ENCODE data around the gene NINL. TPM values are rescaled to one million over a fixed set of nuclear protein-coding genes. Genes with fewer than 3 reads are reported as not detected.

The NINL gene
- total and polyA plus RNA-seq, 2 of the 4 experiments (the other 2 are of a cell fraction) = 3.0 to 10.4 TPM

- no peak overlapping the region for H3K14ac ChIP-seq (replicated peaks; ENCODE audit: low read depth, low read length)
Measured at GRCh38 chr20:25532971-25533391, 52.4 kb downstream of the NINL start.

More at GRCh38 chr20:25532971-25533391, 52.4 kb downstream of the NINL start:
- no peak overlapping the region; the same call in 1 of the 2 replicates for H2AK5ac ChIP-seq (ENCODE audit: low read depth, low read length)
- no TSS peak for BruUV-seq (replicated peaks)
- intact Hi-C loops (cut with micrococcal nuclease) = no loop called here
- no peak overlapping the region for H2BK15ac ChIP-seq (ENCODE audit: low read depth, low read length)
- H3K4me3 ChIP-seq (ENCODE audit: insufficient read depth, low read depth, low read length) = no peak overlapping the region
- WGBS, 2 experiments (ENCODE audit: extremely low coverage in 2 of 2, insufficient read length in 1 of 2) = 100% methylated on average over 4 of the region's 11 CpGs; no CpG with 5 or more reads in 1 of the 2 experiments
- H3K4ac ChIP-seq (ENCODE audit: low read depth, low read length) = no peak overlapping the region
- CTCF ChIA-PET = no interaction called here
- H3K36me3 ChIP-seq (ENCODE audit: control insufficient read depth, insufficient read depth, low read length) = peaks cover 4% of the 10 kb centered on the region
- no peak overlapping the region for H3K27ac ChIP-seq (ENCODE audit: insufficient read depth, low read length)
- H3K9ac ChIP-seq (ENCODE audit: low read depth, low read length) = peak overlapping the region; percentile 21; the same call in 1 of the 2 replicates
- dilution Hi-C loops (cut with HindIII; ENCODE audit: low sequenced_read_pairs, unreplicated experiment) = no loop called here
- H2AK9ac ChIP-seq (replicated peaks; ENCODE audit: low read depth, low read length, poor library complexity) = no peak overlapping the region
- H3K56ac ChIP-seq (ENCODE audit: extremely low read depth, insufficient read depth, low read length) = no peak overlapping the region
- POLR2A ChIA-PET (ENCODE audit: unreplicated experiment) = no interaction called here
- H2BK20ac ChIP-seq (ENCODE audit: low read depth, low read length) = no peak overlapping the region
- in situ Hi-C loops (cut with MboI; ENCODE audit: low sequenced_read_pairs) = loop anchor here (25.0 kb wide), 1 partner anchor 221 kb away; no protein-coding TSS in a partner anchor
- no peak overlapping the region for H4K5ac ChIP-seq (ENCODE audit: low read depth, low read length)
- H4K91ac ChIP-seq (ENCODE audit: insufficient read depth, low read depth, low read length) = no peak overlapping the region
- no peak for DNase-seq
- TF ChIP-seq CTCF (conservative IDR thresholded peaks at IDR 0.05; ENCODE audit: low read depth, low read length) (no peak), MXI1 (IDR thresholded peaks at IDR 0.05; ENCODE audit: borderline replicate concordance, low read depth, low read length) (no peak), POLR2A (IDR thresholded peaks at IDR 0.05; ENCODE audit: low read depth, low read length) (no peak), SMC3 (IDR thresholded peaks at IDR 0.05; ENCODE audit: low read depth, low read length) (no peak), NFE2L2 (IDR thresholded peaks at IDR 0.05; ENCODE audit: low read depth, low read length) (no peak), RFX5 (IDR thresholded peaks at IDR 0.05; ENCODE audit: low read depth, low read length) (no peak), FOS (IDR thresholded peaks at IDR 0.05; ENCODE audit: low read depth, low read length) (no peak), ELK1 (IDR thresholded peaks at IDR 0.05; ENCODE audit: borderline replicate concordance, low read depth, low read length) (no peak), MAZ (IDR thresholded peaks at IDR 0.05; ENCODE audit: borderline replicate concordance, low read depth, low read length) (no peak), RAD21 (IDR thresholded peaks at IDR 0.05; ENCODE audit: low read length) (no peak), CEBPB (IDR thresholded peaks at IDR 0.05; ENCODE audit: low read depth, low read length) (no peak), CHD1 (IDR thresholded peaks at IDR 0.05; ENCODE audit: low read depth, low read length) (no peak), BHLHE40 (IDR thresholded peaks at IDR 0.05; ENCODE audit: low read depth, low read length) (no peak), MAFK (IDR thresholded peaks at IDR 0.05; ENCODE audit: low read depth, low read length) (no peak), RCOR1 (IDR thresholded peaks at IDR 0.05; ENCODE audit: insufficient replicate concordance, low read length) (no peak)
- TF ChIP-seq, protein P1, sequence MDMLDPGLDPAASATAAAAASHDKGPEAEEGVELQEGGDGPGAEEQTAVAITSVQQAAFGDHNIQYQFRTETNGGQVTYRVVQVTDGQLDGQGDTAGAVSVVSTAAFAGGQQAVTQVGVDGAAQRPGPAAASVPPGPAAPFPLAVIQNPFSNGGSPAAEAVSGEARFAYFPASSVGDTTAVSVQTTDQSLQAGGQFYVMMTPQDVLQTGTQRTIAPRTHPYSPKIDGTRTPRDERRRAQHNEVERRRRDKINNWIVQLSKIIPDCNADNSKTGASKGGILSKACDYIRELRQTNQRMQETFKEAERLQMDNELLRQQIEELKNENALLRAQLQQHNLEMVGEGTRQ (IDR thresholded peaks at IDR 0.05; ENCODE audit: low read depth, low read length) = no peak
- no peak overlapping the region for H2AFZ ChIP-seq (replicated peaks; ENCODE audit: low read length, poor library complexity)
- no peak for ATAC-seq (ENCODE audit: low read depth)
- H3K79me1 ChIP-seq (ENCODE audit: low read depth in 1 of 2, low read length in 2 of 2) = peaks cover 11 to 39% of the 10 kb centered on the region in 2 experiments; a peak in 3 of 4 replicates
- no peak overlapping the region for H2BK120ac ChIP-seq (ENCODE audit: low read depth, low read length)
- H3K9me1 ChIP-seq (ENCODE audit: insufficient read depth, low read length) = peaks cover 4% of the 10 kb centered on the region; the same call in 1 of the 2 replicates
- H3K4me2 ChIP-seq (ENCODE audit: low read depth, low read length) = no peak overlapping the region
- no peak overlapping the region for H3K18ac ChIP-seq (ENCODE audit: low read depth, low read length)
- H4K20me1 ChIP-seq (ENCODE audit: insufficient read depth, low read length) = peaks cover 30% of the 10 kb centered on the region
- no peaks in the 10 kb centered on the region for H3K9me3 ChIP-seq (ENCODE audit: control insufficient read depth, insufficient read depth, low read length)
- no peaks in the 10 kb centered on the region; the same call in 1 of the 2 replicates for H3K4me1 ChIP-seq (ENCODE audit: control insufficient read depth, insufficient read depth, low read length)
- no peaks in the 10 kb centered on the region for H3K27me3 ChIP-seq (ENCODE audit: control insufficient read depth, insufficient read depth, low read length)
- no peak overlapping the region for H4K8ac ChIP-seq (ENCODE audit: low read depth in 2 of 2, low read length in 2 of 2)
- H3K23ac ChIP-seq (ENCODE audit: low read depth, low read length) = no peak overlapping the region
- no peak overlapping the region for H2BK5ac ChIP-seq (ENCODE audit: low read depth, low read length, poor library complexity, severe bottlenecking)
